GM21423 (cell line): ENCODE measurements around the gene FTCDNL1.

ENCODE experiments used
- ATAC-seq: cut with Tn5 transposase; IDR thresholded peaks from one replicate; pipeline ENCODE4 v1.9.1; 2021; ENCODE audit warnings: mild to moderate bottlenecking, moderate library complexity; ENCODE audit not compliant: unreplicated experiment

Gene FTCDNL1

GRCh38 chr2:199842631-199843395, 8.2 kb downstream of the FTCDNL1 start:
- ATAC-seq = no peak

GRCh38 chr2:199841409-199841808, 9.6 kb downstream of the FTCDNL1 start:
- no peak for ATAC-seq

GRCh38 chr2:199838399-199838798, 12.6 kb downstream of the FTCDNL1 start:
- ATAC-seq = no peak

- ATAC-seq = no peak
Observed at GRCh38 chr2:199836943-199837342, 14.0 kb downstream of the FTCDNL1 start.

- no peak for ATAC-seq
Observed at GRCh38 chr2:199833525-199833924, 17.5 kb downstream of the FTCDNL1 start.

- no peak for ATAC-seq
Observed at GRCh38 chr2:199830531-199830930, 20.5 kb downstream of the FTCDNL1 start.

- no peak for ATAC-seq
Observed at GRCh38 chr2:199829628-199830027, 21.4 kb downstream of the FTCDNL1 start.

- no peak for ATAC-seq
Observed at GRCh38 chr2:199819746-199820145, 31.2 kb downstream of the FTCDNL1 start.

- no peak for ATAC-seq
Observed at GRCh38 chr2:199818754-199819153, 32.2 kb downstream of the FTCDNL1 start.

- ATAC-seq = no peak
Observed at GRCh38 chr2:199818026-199818425, 33.0 kb downstream of the FTCDNL1 start.

GRCh38 chr2:199814817-199815211, 36.2 kb downstream of the FTCDNL1 start:
- no peak for ATAC-seq

GRCh38 chr2:199814101-199814816, 36.7 kb downstream of the FTCDNL1 start:
- ATAC-seq = no peak

- no peak for ATAC-seq
Observed at GRCh38 chr2:199812493-199812892, 38.5 kb downstream of the FTCDNL1 start.

GRCh38 chr2:199811346-199811745, 39.6 kb downstream of the FTCDNL1 start:
- ATAC-seq = no peak

- no peak for ATAC-seq
Observed at GRCh38 chr2:199810422-199811171, 40.4 kb downstream of the FTCDNL1 start.

GRCh38 chr2:199807966-199808365, 43.0 kb downstream of the FTCDNL1 start:
- no peak for ATAC-seq

- ATAC-seq = no peak
Observed at GRCh38 chr2:199806179-199806578, 44.8 kb downstream of the FTCDNL1 start.

GRCh38 chr2:199804831-199805230, 46.2 kb downstream of the FTCDNL1 start:
- ATAC-seq = no peak

GRCh38 chr2:199798831-199799580, 52.0 kb downstream of the FTCDNL1 start:
- no peak for ATAC-seq

- no peak for ATAC-seq
Observed at GRCh38 chr2:199797431-199798403, 53.3 kb downstream of the FTCDNL1 start.
